ENCODE data around the gene LUC7L2.
"Not testable (repeated sequence)": the region's sequence is repeated elsewhere in the genome, so short reads cannot be mapped to it uniquely, and the experiment has no call there.

LUC7L2 gene

DNA sequence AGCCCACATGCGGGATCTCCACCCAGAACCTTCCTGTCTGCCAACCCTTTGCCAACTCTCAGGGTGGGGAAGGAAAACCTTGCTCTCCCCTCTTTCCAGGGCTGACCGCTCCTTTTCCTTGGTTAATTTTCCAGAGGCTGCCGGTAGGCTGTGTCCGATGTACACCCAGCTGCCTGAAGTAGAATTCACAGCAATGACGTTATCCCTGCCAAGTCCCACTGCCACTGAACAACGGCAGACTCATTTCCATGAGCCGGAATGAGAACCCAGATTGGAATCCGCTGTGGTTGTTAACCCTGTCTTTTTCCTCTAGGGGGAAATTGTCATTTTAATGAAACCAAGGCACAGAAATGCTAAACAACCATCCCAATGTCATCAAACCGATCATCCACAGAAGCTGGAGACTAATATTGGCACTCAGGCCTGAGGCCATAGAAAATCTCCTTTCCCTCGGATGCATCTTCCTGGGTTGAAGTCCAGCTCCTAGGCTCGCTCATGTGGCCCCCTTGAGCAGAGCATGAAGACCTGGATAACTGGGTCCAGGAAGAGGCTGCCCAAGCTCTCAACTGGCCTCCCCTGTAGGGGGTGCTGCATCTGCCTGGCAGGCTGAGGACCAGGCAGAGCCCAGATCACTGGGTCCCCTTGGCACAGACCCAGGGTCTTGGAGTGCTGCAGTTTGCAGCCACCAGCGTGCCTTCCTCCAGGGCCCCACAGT, 93.4 kb downstream of the LUC7L2 start:
- no peak for DNase-seq

DNA sequence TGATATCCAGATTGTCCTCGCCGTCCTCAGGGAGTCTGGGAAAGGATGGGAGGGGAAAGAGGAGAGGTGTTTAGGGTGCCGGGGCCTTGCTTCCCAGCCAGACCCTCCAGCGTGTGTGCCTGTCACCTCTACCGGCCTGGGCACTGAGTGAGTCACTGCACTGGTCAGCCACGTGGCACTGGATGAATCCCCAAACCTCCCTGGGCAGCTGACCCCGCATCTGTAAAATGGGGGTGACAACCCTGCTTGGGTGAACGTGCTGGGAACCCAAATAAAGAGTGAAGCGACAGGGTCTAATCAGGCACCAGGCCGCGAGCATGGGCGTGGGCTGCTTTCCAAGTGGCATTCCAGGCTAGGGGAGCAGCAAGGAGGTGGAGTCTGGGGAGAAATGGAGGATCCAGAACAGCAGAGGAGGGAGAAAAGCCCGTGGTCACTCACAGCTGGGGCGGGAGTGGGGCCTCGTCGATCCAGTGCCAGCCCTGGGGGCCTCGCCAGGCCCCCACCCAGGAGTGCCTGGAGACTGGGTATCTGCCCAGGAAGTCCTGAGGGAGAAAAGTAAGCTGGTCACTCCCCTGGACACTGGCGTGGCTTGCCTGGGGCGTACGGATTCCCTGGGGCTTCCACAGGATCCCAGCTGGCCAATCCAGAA, 94.1 kb downstream of the LUC7L2 start:
- DNase-seq: no peak

DNA sequence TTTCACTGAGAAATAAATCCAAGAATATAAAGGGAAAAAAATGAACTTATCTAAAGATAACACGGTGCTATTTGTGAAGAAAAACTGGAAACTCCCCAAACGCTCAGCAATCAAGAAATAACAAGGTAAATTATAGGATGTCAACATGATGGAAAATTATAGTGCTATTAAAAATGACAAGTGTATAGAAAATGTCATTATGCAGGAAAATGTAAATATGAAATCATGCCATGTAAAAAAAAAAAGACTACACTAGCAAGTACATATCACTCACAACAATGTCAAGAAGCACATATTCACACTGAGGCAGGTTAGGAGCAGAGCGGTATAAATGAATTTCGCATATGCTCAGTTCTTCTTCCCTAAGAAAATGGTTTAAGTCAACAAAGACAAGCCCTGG, 96.1 kb downstream of the LUC7L2 start:
- DNase-seq: no peak

DNA sequence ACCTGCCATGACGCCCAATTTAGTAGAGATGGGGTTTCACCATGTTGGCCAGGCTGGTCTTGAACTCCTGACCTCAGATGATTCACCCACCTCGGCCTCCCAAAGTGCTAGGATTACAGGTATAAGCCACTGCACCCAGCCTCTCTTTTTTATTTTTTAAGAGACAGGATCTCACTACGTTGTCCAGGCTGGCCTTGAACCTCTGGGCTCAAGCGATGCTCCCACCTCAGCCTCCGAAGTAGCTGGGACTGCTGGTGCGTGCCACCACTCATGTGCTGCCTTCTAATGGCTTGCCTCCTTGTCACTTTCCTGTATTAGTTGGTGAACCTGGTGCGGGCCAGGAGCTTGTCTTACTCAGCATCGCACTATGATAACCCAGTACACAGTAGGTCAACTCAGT, 96.8 kb downstream of the LUC7L2 start:
- DNase-seq: no peak

DNA sequence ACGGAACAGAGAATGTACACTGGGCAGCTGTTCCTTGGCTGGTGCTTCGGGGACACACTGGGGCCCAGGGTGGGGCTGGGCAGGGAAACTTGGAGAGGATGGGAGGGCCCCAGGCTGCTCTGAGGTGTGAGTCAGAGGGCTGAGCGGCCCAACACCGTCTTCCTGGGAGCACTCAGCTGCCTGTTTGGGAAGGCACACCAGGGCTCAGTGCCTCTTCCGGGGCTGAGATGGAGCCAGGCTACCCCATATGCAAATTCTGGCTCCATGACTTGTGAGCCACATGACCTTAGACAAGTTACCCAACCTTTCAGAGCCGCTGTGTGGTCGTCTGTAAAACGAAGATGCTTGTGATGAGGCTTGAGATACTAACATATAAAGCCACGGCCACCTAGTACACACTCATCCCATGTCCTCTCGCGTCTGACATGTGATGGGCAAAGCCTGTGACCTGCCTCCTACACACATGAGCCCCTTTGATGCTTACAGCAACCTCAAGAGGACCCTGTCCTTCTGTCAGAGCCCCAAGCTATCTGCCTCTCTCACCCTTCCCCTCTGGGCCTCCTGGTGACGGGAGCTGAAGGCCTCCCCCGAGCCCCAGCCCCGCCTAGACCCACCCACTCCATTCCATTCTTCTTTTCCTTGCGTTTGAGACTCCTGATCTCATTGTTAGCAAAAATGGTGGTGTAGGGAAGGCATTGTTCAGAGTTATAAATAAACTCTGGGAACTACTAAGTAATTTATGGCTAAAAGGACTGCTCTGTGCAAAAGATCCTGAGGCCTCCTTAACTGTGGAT, 97.7 kb downstream of the LUC7L2 start:
- DNase-seq: no peak

DNA sequence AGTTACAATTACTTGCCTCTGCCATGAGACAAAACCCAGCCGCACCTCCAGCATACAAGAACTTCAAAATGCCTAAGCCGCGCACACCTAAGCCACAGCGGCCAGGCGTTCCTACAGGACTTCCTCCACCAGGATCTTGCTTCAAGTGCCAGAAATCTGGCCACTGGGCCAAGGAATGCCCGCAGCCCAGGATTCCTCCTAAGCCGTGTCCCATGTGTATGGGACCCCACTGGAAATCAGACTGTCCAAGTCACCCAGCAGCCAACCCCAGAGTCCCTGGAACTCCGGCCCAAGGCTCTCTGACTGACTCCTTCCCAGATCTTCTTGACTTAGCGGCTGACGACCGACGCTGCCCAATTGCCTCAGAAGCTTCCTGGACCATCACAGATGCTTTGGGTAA, 103.7 kb downstream of the LUC7L2 start:
- not testable (repeated sequence) for DNase-seq

DNA sequence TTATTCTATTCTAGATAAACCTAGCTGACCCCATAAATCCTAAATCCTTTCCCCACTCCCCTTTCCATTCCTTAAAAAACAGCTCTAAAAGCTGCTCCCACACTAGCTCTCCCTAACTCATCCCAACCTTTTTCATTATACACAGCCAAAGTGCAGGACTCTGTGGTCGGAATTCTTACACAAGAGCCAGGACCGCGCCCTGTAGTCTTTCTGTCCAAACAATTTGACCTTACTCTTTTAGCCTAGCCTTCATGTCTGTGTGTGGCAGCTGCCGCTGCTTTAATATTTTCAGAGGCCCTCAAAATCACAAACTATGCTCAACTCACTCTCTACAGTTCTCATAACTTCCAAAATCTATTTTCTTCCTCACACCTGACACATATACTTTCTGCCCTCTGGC, 104.8 kb downstream of the LUC7L2 start:
- DNase-seq: not testable (repeated sequence)

DNA sequence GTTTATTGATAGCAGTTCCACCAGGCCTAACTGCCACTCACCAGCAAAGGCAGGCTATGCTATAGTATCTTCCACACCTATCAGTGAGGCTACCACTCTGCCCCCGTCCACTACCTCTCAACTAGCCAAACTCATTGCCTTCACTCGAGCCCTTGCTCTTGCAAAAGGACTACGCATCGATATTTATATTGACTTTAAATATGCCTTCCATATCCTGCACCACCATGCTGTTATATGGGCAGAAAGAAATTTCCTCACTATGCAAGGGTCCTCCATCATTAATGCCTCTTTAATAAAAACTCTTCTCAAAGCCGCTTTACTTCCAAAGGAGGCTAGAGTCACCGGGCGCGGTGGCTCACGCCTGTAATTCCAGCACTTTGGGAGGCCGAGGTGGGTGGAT, 105.4 kb downstream of the LUC7L2 start:
- not testable (repeated sequence) for DNase-seq

DNA sequence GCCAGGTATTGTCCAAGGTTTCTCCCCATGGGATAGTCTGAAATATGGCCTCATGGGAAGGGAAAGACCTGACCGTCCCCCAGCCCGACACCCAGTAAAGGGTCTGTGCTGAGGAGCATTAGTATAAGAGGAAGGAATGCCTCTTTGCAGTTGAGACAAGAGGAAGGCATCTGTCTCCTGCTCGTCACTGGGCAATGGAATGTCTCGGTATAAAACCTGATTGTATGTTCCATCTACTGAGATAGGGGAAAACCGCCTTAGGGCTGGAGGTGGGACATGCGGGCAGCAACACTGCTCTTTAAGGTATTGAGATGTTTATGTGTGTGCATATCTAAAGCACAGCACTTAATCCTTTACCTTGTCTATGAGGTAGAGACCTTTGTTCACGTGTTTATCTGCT, 108.0 kb downstream of the LUC7L2 start:
- not testable (repeated sequence) for DNase-seq

DNA sequence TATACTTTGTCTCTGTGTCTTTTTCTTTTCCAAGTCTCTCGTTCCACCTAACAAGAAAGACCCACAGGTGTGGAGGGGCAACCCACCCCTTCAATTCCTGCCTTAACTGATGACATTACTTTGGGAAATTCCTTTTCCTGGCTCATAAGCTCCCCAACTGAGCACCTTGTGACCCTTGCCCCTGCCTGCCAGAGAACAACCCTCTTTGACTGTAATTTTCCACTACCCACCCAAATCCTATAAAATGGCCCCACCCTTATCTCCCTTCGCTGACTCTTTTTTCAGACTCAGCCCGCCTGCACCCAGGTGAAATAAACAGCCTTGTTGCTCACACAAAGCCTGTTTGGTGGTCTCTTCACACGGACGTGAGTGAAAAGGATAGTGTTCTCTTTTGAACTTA, 108.6 kb downstream of the LUC7L2 start:
- not testable (repeated sequence) for DNase-seq

DNA sequence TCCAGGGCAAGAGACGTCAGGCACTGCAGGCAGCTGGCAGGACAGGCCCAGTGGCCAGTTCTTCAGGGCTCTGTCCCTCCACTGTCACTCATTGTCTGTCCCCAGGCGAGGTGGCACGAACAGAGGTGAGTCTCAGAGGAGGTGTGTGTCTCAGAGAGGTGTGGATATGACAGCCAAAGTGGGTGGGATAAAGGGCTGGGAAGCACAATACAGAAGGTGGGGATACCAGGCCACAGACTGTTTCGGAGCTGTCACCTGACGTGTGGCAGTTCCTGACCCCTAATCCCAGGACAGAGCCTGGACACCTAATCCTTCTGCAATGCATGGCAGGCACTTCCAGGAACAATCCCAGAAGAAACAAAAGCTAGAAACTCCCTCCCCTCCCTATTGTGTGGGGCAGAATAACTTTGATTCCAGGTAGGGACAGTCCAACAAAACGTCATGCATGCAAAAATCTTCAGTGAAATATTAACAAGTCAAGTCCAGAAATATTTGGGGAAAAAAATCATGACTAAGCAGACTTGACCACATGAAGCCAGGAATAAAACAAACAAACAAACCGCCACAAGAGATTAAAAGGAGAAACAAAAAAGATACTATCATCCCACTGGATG, 112.2 kb downstream of the LUC7L2 start:
- DNase-seq: no peak

All from DMS79 treated with DMSO at 0.1 percent for 48 hours (cell line).